ENCODE measurements around the gene LHX1. TPM values are rescaled to one million over a fixed set of nuclear protein-coding genes. Genes with fewer than 3 reads are reported as not detected.
A peak's percentile ranks its signal among the peaks of the same experiment; 100 is the strongest.

The LHX1 gene
- total and polyA plus RNA-seq, 2 of the 8 experiments (the other 6 are each of a cell fraction or from before 2014, with no cell fraction given), result 0.26 to 0.93 TPM

GRCh38 chr17:36941265-36942010 is 4.2 kb downstream of the LHX1 start:
- Histone ChIP-seq H2BK12ac (ENCODE audit: low read depth, low read length) (peak overlapping the region; percentile 89), H2AFZ (ENCODE audit: low read length) (no peak overlapping the region), H3K79me2 (ENCODE audit: control insufficient read depth in 1 of 2, insufficient read depth in 2 of 2, low read length in 2 of 2) (no peaks in the 10 kb centered on the region), H3K4me3 (ENCODE audit: extremely low read depth in 1 of 4, insufficient read depth in 2 of 4, low read depth in 3 of 4, low read length in 4 of 4) (peak overlapping the region in 1 of 4 experiments; percentile 54; a peak in 2 of 8 replicates), H3K56ac (replicated peaks; ENCODE audit: insufficient read length, low read depth, low read length) (no peak overlapping the region), H3K18ac (ENCODE audit: extremely low read depth, low read length) (peak overlapping the region; percentile 76; the same call in 1 of the 2 replicates), H4K20me1 (replicated peaks in 1 of 2; ENCODE audit: control insufficient read depth in 1 of 2, insufficient read depth in 2 of 2, low read length in 2 of 2) (peaks cover 10 to 28% of the 10 kb centered on the region in 2 experiments), H3K9ac (replicated peaks in 1 of 4; ENCODE audit: extremely low read depth in 1 of 4, low read depth in 3 of 4, low read length in 3 of 4) (no peak overlapping the region), H3K23me2 (ENCODE audit: low read depth, low read length) (peaks cover 9% of the 10 kb centered on the region; the same call in 1 of the 2 replicates), H4K91ac (replicated peaks; ENCODE audit: insufficient read length, low read length) (no peak overlapping the region), H3K27ac (ENCODE audit: low read depth, low read length) (no peak overlapping the region), H2BK5ac (ENCODE audit: low read depth, low read length) (no peak overlapping the region; the same call in 1 of the 2 replicates), H2BK15ac (ENCODE audit: low read length) (peak overlapping the region; percentile 95), H4K5ac (ENCODE audit: insufficient read length, low read depth, low read length) (no peak overlapping the region), H3K36me3 (ENCODE audit: control insufficient read depth in 2 of 4, insufficient read depth in 4 of 4, low read length in 3 of 4) (peaks cover 0 to 13% (median 0%) of the 10 kb centered on the region in 4 experiments; a peak in 1 of 8 replicates), H2BK20ac (ENCODE audit: low read length) (peak overlapping the region; percentile 90), H3K4ac (replicated peaks; ENCODE audit: insufficient read length, low read depth, low read length) (no peak overlapping the region), H3K14ac (ENCODE audit: insufficient read length) (no peak overlapping the region), H3K79me1 (ENCODE audit: low read depth, low read length) (no peaks in the 10 kb centered on the region), H4K8ac (ENCODE audit: extremely low read depth, insufficient read depth, low read length) (no peak overlapping the region), H3K9me3 (ENCODE audit: insufficient read depth in 2 of 2, low read depth in 1 of 2, low read length in 1 of 2) (no peaks in the 10 kb centered on the region; a peak in 1 of 4 replicates), H3K4me1 (replicated peaks in 1 of 4; ENCODE audit: control insufficient read depth in 3 of 4, insufficient read depth in 4 of 4, low read length in 3 of 4) (peaks cover 4 to 60% (median 50%) of the 10 kb centered on the region in 4 experiments), H2AK5ac (ENCODE audit: low read depth, low read length) (peak overlapping the region; percentile 97), H3K4me2 (ENCODE audit: insufficient read depth in 1 of 2, low read depth in 2 of 2, low read length in 2 of 2) (peak overlapping the region; percentile 70 to 88), H2BK120ac (replicated peaks; ENCODE audit: low read depth, low read length) (no peak overlapping the region), H3K23ac (ENCODE audit: insufficient read length) (no peak overlapping the region), H3K27me3 (replicated peaks in 1 of 4; ENCODE audit: control insufficient read depth in 3 of 4, extremely low read depth in 1 of 4, insufficient read depth in 3 of 4, low read length in 3 of 4) (peaks cover 88 to 100% (median 94%) of the 10 kb centered on the region in 4 experiments)
- WGBS, 2 experiments (ENCODE audit: extremely low coverage in 1 of 2, insufficient coverage in 1 of 2, insufficient read length in 1 of 2, insufficient replicate concordance in 2 of 2, low coverage in 1 of 2, low lambda C conversion rate in 2 of 2, missing lambda C conversion rate in 1 of 2), result 10% methylated on average over 17 of the region's 17 CpGs; no CpG with 5 or more reads in 1 of the 2 experiments
- ChIA-PET CTCF (ENCODE audit: partially characterized antibody) (interaction anchor here (0.8 to 2.1 kb wide), 6 partner anchors 9 to 134 kb away, joined by 3 to 5 read pairs (median 4); no protein-coding TSS in a partner anchor), POLR2A (ENCODE audit: partially characterized antibody) (interaction anchor here (1.4 to 5.9 kb wide), 2 partner anchors 8 to 9 kb away, joined by 5 to 45 read pairs; partner anchors contain the start of gene AATF)
- no peak for TF ChIP-seq GABPA (IDR thresholded peaks at IDR 0.05; ENCODE audit: borderline replicate concordance, insufficient read depth, low read length)
- TF ChIP-seq EZH2 (IDR thresholded peaks at IDR 0.05; ENCODE audit: low read depth, low read length, severe bottlenecking), result peak; percentile 13
- no peak for TF ChIP-seq EP300 (IDR thresholded peaks at IDR 0.05; ENCODE audit: borderline replicate concordance in 1 of 2, low read depth in 2 of 2, low read length in 2 of 2)
- TF ChIP-seq SP2 (IDR thresholded peaks at IDR 0.05; ENCODE audit: low read length), result no peak
- TF ChIP-seq RNF2 (IDR thresholded peaks at IDR 0.05; ENCODE audit: borderline replicate concordance, low read depth, low read length, missing control alignments, poor library complexity, severe bottlenecking), result peak; percentile 49
- peak in 1 of 2 experiments; percentile 74 for DNase-seq (ENCODE audit: low read depth in 1 of 2, low spot score in 2 of 2)
- no peak for FAIRE-seq

Measured in H1 (cell line).